ENCODE data around the gene ACSF3. TPM values are rescaled to one million over a fixed set of nuclear protein-coding genes. Genes with fewer than 3 reads are reported as not detected.

The ACSF3 gene
- total and polyA plus RNA-seq, 2 of the 4 experiments (the other 2 are of a cell fraction): 9.5 to 14.2 TPM

DNA sequence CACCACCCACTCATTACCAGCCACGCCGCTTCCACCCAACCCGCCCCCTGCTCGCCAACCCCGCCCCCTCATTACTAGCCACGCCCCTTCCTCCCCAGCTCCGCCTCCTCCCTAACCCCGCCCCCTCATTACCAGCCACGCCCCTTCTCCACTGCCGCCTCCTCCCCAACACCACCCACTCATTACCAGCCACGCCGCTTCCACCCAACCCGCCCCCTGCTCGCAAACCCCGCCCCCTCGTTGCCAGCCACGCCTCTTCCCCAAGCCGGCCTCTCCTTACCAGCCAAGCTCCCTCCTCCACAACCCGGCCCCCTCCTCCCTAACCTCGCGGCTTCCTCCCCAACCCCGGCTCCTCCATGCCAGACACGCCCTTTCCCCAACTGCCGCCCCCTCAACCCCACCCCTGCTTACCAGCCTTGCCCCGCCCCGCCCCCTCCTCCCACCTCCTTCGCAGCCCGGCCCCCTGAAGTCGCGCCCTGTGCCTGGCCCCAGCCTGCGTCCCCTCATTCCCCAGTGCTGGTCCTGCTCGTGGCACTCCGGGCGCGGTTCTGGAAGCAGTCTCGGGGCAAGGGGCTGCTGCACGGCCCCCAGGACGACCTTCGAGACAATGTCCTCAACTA is 99.4 kb downstream of the ACSF3 start:
- dilution Hi-C loops (cut with HindIII; ENCODE audit: low sequenced_read_pairs, unreplicated experiment) (no loop called here), in situ Hi-C loops (cut with MboI; ENCODE audit: low sequenced_read_pairs) (no loop called here)

More for the DNA sequence above, 99.4 kb downstream of the ACSF3 start:
- Histone ChIP-seq H4K8ac (ENCODE audit: low read depth in 2 of 2, low read length in 2 of 2) (peak overlapping the region in 1 of 2 experiments; percentile 69; a peak in 1 of 4 replicates), H2AFZ (replicated peaks; ENCODE audit: low read length, poor library complexity) (peak overlapping the region; percentile 87), H3K23ac (ENCODE audit: low read depth, low read length) (no peak overlapping the region), H2AK9ac (replicated peaks; ENCODE audit: low read depth, low read length, poor library complexity) (no peak overlapping the region), H3K4me3 (ENCODE audit: insufficient read depth, low read depth, low read length) (peak overlapping the region; percentile 39; the same call in 1 of the 2 replicates), H3K9ac (ENCODE audit: low read depth, low read length) (no peak overlapping the region), H3K9me3 (ENCODE audit: control insufficient read depth, insufficient read depth, low read length) (no peaks in the 10 kb centered on the region), H3K4me2 (ENCODE audit: low read depth, low read length) (peak overlapping the region; percentile 70), H3K36me3 (ENCODE audit: control insufficient read depth, insufficient read depth, low read length) (no peaks in the 10 kb centered on the region), H3K27me3 (ENCODE audit: control insufficient read depth, insufficient read depth, low read length) (no peaks in the 10 kb centered on the region; the same call in 1 of the 2 replicates), H2AK5ac (ENCODE audit: low read depth, low read length) (peak overlapping the region; percentile 50; the same call in 1 of the 2 replicates), H4K20me1 (ENCODE audit: insufficient read depth, low read length) (no peaks in the 10 kb centered on the region; the same call in 1 of the 2 replicates), H3K14ac (replicated peaks; ENCODE audit: low read depth, low read length) (no peak overlapping the region), H2BK20ac (ENCODE audit: low read depth, low read length) (no peak overlapping the region), H3K9me1 (ENCODE audit: insufficient read depth, low read length) (peaks cover 3% of the 10 kb centered on the region; the same call in 1 of the 2 replicates), H3K18ac (ENCODE audit: low read depth, low read length) (no peak overlapping the region), H2BK5ac (ENCODE audit: low read depth, low read length, poor library complexity, severe bottlenecking) (no peak overlapping the region), H3K27ac (ENCODE audit: insufficient read depth, low read length) (peak overlapping the region; percentile 18; the same call in 1 of the 2 replicates), H2BK15ac (ENCODE audit: low read depth, low read length) (no peak overlapping the region), H3K56ac (ENCODE audit: extremely low read depth, insufficient read depth, low read length) (no peak overlapping the region), H4K5ac (ENCODE audit: low read depth, low read length) (no peak overlapping the region), H3K4ac (ENCODE audit: low read depth, low read length) (no peak overlapping the region), H2BK120ac (ENCODE audit: low read depth, low read length) (no peak overlapping the region), H3K4me1 (ENCODE audit: control insufficient read depth, insufficient read depth, low read length) (peaks cover 6% of the 10 kb centered on the region), H3K79me1 (ENCODE audit: low read depth in 1 of 2, low read length in 2 of 2) (no peaks in the 10 kb centered on the region), H4K91ac (ENCODE audit: insufficient read depth, low read depth, low read length) (no peak overlapping the region)
- ChIA-PET POLR2A (ENCODE audit: unreplicated experiment) (no interaction called here), CTCF (no interaction called here)
- peak; percentile 86 for DNase-seq
- 0% methylated on average over 1 of the region's 39 CpGs; no CpG with 5 or more reads in 1 of the 2 experiments for WGBS, 2 experiments (ENCODE audit: extremely low coverage in 2 of 2, insufficient read length in 1 of 2)
- peak; percentile 77 for ATAC-seq (ENCODE audit: low read depth)
- no TSS peak for BruUV-seq (replicated peaks)
- intact Hi-C loops (cut with micrococcal nuclease): no loop called here
- TF ChIP-seq, protein P1, sequence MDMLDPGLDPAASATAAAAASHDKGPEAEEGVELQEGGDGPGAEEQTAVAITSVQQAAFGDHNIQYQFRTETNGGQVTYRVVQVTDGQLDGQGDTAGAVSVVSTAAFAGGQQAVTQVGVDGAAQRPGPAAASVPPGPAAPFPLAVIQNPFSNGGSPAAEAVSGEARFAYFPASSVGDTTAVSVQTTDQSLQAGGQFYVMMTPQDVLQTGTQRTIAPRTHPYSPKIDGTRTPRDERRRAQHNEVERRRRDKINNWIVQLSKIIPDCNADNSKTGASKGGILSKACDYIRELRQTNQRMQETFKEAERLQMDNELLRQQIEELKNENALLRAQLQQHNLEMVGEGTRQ (IDR thresholded peaks at IDR 0.05; ENCODE audit: low read depth, low read length): no peak
- TF ChIP-seq, protein P2, sequence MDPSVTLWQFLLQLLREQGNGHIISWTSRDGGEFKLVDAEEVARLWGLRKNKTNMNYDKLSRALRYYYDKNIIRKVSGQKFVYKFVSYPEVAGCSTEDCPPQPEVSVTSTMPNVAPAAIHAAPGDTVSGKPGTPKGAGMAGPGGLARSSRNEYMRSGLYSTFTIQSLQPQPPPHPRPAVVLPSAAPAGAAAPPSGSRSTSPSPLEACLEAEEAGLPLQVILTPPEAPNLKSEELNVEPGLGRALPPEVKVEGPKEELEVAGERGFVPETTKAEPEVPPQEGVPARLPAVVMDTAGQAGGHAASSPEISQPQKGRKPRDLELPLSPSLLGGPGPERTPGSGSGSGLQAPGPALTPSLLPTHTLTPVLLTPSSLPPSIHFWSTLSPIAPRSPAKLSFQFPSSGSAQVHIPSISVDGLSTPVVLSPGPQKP (IDR thresholded peaks at IDR 0.05; ENCODE audit: borderline replicate concordance, low read depth, low read length): no peak
- TF ChIP-seq CHD1 (IDR thresholded peaks at IDR 0.05; ENCODE audit: low read depth, low read length): no peak
- TF ChIP-seq BHLHE40 (IDR thresholded peaks at IDR 0.05; ENCODE audit: low read depth, low read length): no peak
- no peak for TF ChIP-seq CTCF (conservative IDR thresholded peaks at IDR 0.05; ENCODE audit: low read depth, low read length)
- no peak for TF ChIP-seq NFE2L2 (IDR thresholded peaks at IDR 0.05; ENCODE audit: low read depth, low read length)
- TF ChIP-seq FOS (IDR thresholded peaks at IDR 0.05; ENCODE audit: low read depth, low read length): no peak
- no peak for TF ChIP-seq POLR2A (IDR thresholded peaks at IDR 0.05; ENCODE audit: low read depth, low read length)
